ENCODE measurements around the gene EEF1AKMT3. TPM values are rescaled to one million over a fixed set of nuclear protein-coding genes. Genes with fewer than 3 reads are reported as not detected.

EEF1AKMT3 gene
- total RNA-seq, 1 experiment from 2014 or later: 5.0 TPM

- ATAC-seq (no peak), DNase-seq (ENCODE audit: low read depth, low spot score) (no peak)
- H3K27me3 ChIP-seq (ENCODE audit: insufficient read depth, low read length): no peaks in the 10 kb centered on the region
- H3K9me2 ChIP-seq (ENCODE audit: insufficient read depth): no peaks in the 10 kb centered on the region
- H2AFZ ChIP-seq (ENCODE audit: low read depth, low read length, poor library complexity, severe bottlenecking): no peak overlapping the region
- H3K36me3 ChIP-seq (ENCODE audit: control insufficient read depth in 1 of 2, insufficient read depth in 2 of 2, low read length in 2 of 2): peaks cover 37 to 45% of the 10 kb centered on the region in 2 experiments
- ChIA-PET POLR2A (no interaction called here), RAD21 (ENCODE audit: low non-redundant PET in 1 of 2, low total read pairs in 2 of 2, uncharacterized antibody in 2 of 2, unreplicated experiment in 2 of 2) (no interaction called here), CTCF (no interaction called here)
- no peak overlapping the region for H3K9ac ChIP-seq (ENCODE audit: low read length)
- no TSS peak for BruUV-seq (replicated peaks)
- no peak overlapping the region for H3K27ac ChIP-seq (ENCODE audit: low read depth, low read length)
- H3K4me2 ChIP-seq (ENCODE audit: low read length): no peak overlapping the region
- H3K4me3 ChIP-seq (replicated peaks in 1 of 2; ENCODE audit: low read depth in 1 of 2, low read length in 2 of 2): no peak overlapping the region
- H4K20me1 ChIP-seq (ENCODE audit: insufficient read depth): no peaks in the 10 kb centered on the region
- peaks cover 18% of the 10 kb centered on the region for H3K79me2 ChIP-seq (ENCODE audit: insufficient read depth, low read length)
- H3K9me3 ChIP-seq (ENCODE audit: control insufficient read depth in 1 of 2, insufficient read depth in 1 of 2, low read depth in 1 of 2, low read length in 2 of 2): no peaks in the 10 kb centered on the region
- H3K4me1 ChIP-seq (ENCODE audit: control insufficient read depth in 1 of 2, insufficient read depth in 2 of 2, low read length in 2 of 2): no peaks in the 10 kb centered on the region
- intact Hi-C loops (cut with micrococcal nuclease): no loop called here
- TF ChIP-seq FOSL1 (IDR thresholded peaks at IDR 0.05; ENCODE audit: low read depth) (no peak), ZFX (IDR thresholded peaks at IDR 0.05) (no peak), REST (IDR thresholded peaks at IDR 0.05; ENCODE audit: low read depth) (no peak), POLR2AphosphoS5 (IDR thresholded peaks at IDR 0.05; ENCODE audit: low read depth, low read length) (no peak), SRF (IDR thresholded peaks at IDR 0.05; ENCODE audit: low read depth) (no peak), ZNF274 (IDR thresholded peaks at IDR 0.05; ENCODE audit: low read depth, low read length) (no peak), MAX (IDR thresholded peaks at IDR 0.05) (no peak), CTCF (IDR thresholded peaks at IDR 0.05 in 2 of 3, conservative IDR thresholded peaks at IDR 0.05 in 1 of 3; ENCODE audit: borderline replicate concordance in 1 of 3, insufficient read depth in 1 of 3, low read depth in 2 of 3, low read length in 2 of 3) (no peak), ATF3 (IDR thresholded peaks at IDR 0.05) (no peak), TCF7L2 (IDR thresholded peaks at IDR 0.05; ENCODE audit: borderline replicate concordance, extremely low read depth, insufficient read depth, insufficient read length) (no peak), ZBTB33 (IDR thresholded peaks at IDR 0.05; ENCODE audit: extremely low read depth, insufficient replicate concordance, low read length) (no peak), POLR2A (IDR thresholded peaks at IDR 0.05; ENCODE audit: borderline replicate concordance, extremely low read depth, insufficient read depth, insufficient read length) (no peak), EGR1 (IDR thresholded peaks at IDR 0.05; ENCODE audit: low read depth) (no peak), YY1 (IDR thresholded peaks at IDR 0.05; ENCODE audit: extremely low read depth, insufficient replicate concordance, low read depth, low read length) (no peak), SP1 (IDR thresholded peaks at IDR 0.05; ENCODE audit: low read depth) (no peak), EZH2phosphoT487 (IDR thresholded peaks at IDR 0.05; ENCODE audit: borderline replicate concordance) (no peak), EZH2 (IDR thresholded peaks at IDR 0.05) (no peak), CBX3 (IDR thresholded peaks at IDR 0.05; ENCODE audit: low read depth) (no peak), CEBPB (IDR thresholded peaks at IDR 0.05; ENCODE audit: low read depth) (no peak), JUND (IDR thresholded peaks at IDR 0.05) (no peak)
Measured at GRCh38 chr12:57826400-57826799, 54.0 kb downstream of the EEF1AKMT3 start.

Measured in HCT116 (cell line).